SK-N-SH (cell line): ENCODE results near the gene PPP3CA. TPM values are rescaled to one million over a fixed set of nuclear protein-coding genes. Genes with fewer than 3 reads are reported as not detected.
A peak's percentile ranks its signal among the peaks of the same experiment; 100 is the strongest.

ENCODE experiments used
- CTCF ChIA-PET: fragments of 300-600, 350-600 bp; formaldehyde crosslinking; extraction: SDS; loops from one replicate; lab custom pipeline; 2021; lab: Yijun Ruan, JAX
- POLR2A ChIA-PET: fragments of 350-600 bp; sonication (Branson Sonifier 250); formaldehyde crosslinking; extraction: SDS; loops from one replicate; lab custom pipeline; 2020; ENCODE audit warnings: antibody characterized with exemption, inconsistent platforms; lab: Yijun Ruan, JAX
- DNase-seq: peaks from one replicate; pipeline ENCODE4 v3.0.0; 2012
- H2AFZ ChIP-seq: fragments of 200-600 bp; sonication (generic); 2 replicates; pipeline ENCODE4 v1.8.1; 2016; ENCODE audit warnings: antibody characterized with exemption, mild to moderate bottlenecking, low read depth
- H3F3A ChIP-seq: fragments of 200-600 bp; sonication (generic); replicated peaks from 2 replicates; pipeline ENCODE3; 2016; ENCODE audit warnings: antibody characterized with exemption, mild to moderate bottlenecking; ENCODE audit not compliant: insufficient read depth
- H3K27ac ChIP-seq, 2 experiments: fragments of 200-500 bp in 1 of 2; fragments of 200-600 bp in 1 of 2; sonication (Bioruptor generic) in 1 of 2; sonication (generic), shearing (Covaris generic) in 1 of 2; 2 replicates each; pipeline versions ENCODE4 v1.5.1 to v1.6.1; 2014 to 2016; ENCODE audit warnings: low read depth in 2 of 2, inconsistent platforms in 1 of 2, low read length in 1 of 2, mild to moderate bottlenecking in 1 of 2, mixed read lengths in 1 of 2
- H3K27me3 ChIP-seq: fragments of 200-600 bp; sonication (generic), shearing (Covaris generic); 2 replicates; pipeline ENCODE4 v1.6.1; 2016; ENCODE audit warnings: mixed run types; ENCODE audit not compliant: insufficient read depth
- H3K36me3 ChIP-seq, 2 experiments: fragments of 200-500 bp in 1 of 2; fragments of 200-600 bp in 1 of 2; sonication (Bioruptor generic) in 1 of 2; sonication (generic) in 1 of 2; replicated peaks in 1 of 2; 2 replicates each; pipeline versions ENCODE3 to v1.5.1; 2014 to 2016; ENCODE audit warnings: low read length in 1 of 2, mild to moderate bottlenecking in 1 of 2; ENCODE audit not compliant: insufficient read depth in 2 of 2, control insufficient read depth in 1 of 2
- H3K4me1 ChIP-seq, 2 experiments: fragments of 200-500 bp in 1 of 2; fragments of 200-600 bp in 1 of 2; sonication (Bioruptor generic) in 1 of 2; sonication (generic), shearing (Covaris generic) in 1 of 2; 2 replicates each; pipeline versions ENCODE4 v1.5.1 to v1.6.1; 2014 to 2016; ENCODE audit warnings: low read depth in 1 of 2, low read length in 1 of 2, mixed run types in 1 of 2; ENCODE audit not compliant: insufficient read depth in 2 of 2, control insufficient read depth in 1 of 2
- H3K4me2 ChIP-seq: fragments of 200-600 bp; sonication (generic), shearing (Covaris generic); 2 replicates; pipeline ENCODE4 v1.6.1; 2017; ENCODE audit warnings: mixed run types
- H3K4me3 ChIP-seq, 2 experiments: fragments of 200-500 bp in 1 of 2; fragments of 200-600 bp in 1 of 2; sonication (Bioruptor generic) in 1 of 2; sonication (generic), shearing (Covaris generic) in 1 of 2; 2 replicates each; pipeline versions ENCODE4 v1.5.1 to v1.8.1; 2014 to 2016; ENCODE audit warnings: low read depth in 2 of 2, inconsistent platforms in 1 of 2, low read length in 1 of 2, mild to moderate bottlenecking in 1 of 2, mixed read lengths in 1 of 2, moderate library complexity in 1 of 2
- H3K79me2 ChIP-seq: fragments of 200-600 bp; sonication (generic); 2 replicates; pipeline ENCODE4 v1.8.1; 2017; ENCODE audit warnings: mild to moderate bottlenecking; ENCODE audit not compliant: insufficient read depth
- H3K9ac ChIP-seq: fragments of 200-600 bp; sonication (generic); 2 replicates; pipeline ENCODE4 v1.6.1; 2017; ENCODE audit warnings: mixed run types
- H3K9me2 ChIP-seq: fragments of 200-600 bp; sonication (generic); 2 replicates; pipeline ENCODE4 v1.6.1; 2017; ENCODE audit warnings: mixed run types
- H3K9me3 ChIP-seq: fragments of 200-600 bp; sonication (generic); 2 replicates; pipeline ENCODE4 v1.6.1; 2017; ENCODE audit warnings: mixed run types, mild to moderate bottlenecking, moderate library complexity
- H4K20me1 ChIP-seq: fragments of 200-600 bp; sonication (generic); 2 replicates; pipeline ENCODE4 v1.6.1; 2017; ENCODE audit warnings: mild to moderate bottlenecking, mixed run types; ENCODE audit not compliant: insufficient read depth
- CHD2 ChIP-seq: fragments of 150-350 bp; IDR thresholded peaks from 2 replicates; pipeline ENCODE4 v1.6.1; 2018; ENCODE audit warnings: low read length; ENCODE audit not compliant: partially characterized antibody
- CTCF ChIP-seq: fragments of 200-600 bp; sonication (generic); IDR thresholded peaks from 2 replicates; pipeline ENCODE4 v1.6.1; 2017; ENCODE audit warnings: antibody characterized with exemption, mild to moderate bottlenecking, moderate library complexity
- EZH2phosphoT487 ChIP-seq: fragments of 200-600 bp; sonication (generic); IDR thresholded peaks from 2 replicates; pipeline ENCODE4 v1.6.1; 2017; ENCODE audit warnings: low read depth, mixed run types, mild to moderate bottlenecking, antibody characterized with exemption, moderate library complexity, borderline replicate concordance
- FOSL2 ChIP-seq: IDR thresholded peaks from 2 replicates; pipeline ENCODE4 v1.4.0; 2012; ENCODE audit warnings: low read depth, mild to moderate bottlenecking, moderate library complexity, borderline replicate concordance
- FOXM1 ChIP-seq: IDR thresholded peaks from 2 replicates; pipeline ENCODE4 v1.4.0; 2012; ENCODE audit warnings: low read depth, mild to moderate bottlenecking
- NRF1 ChIP-seq: IDR thresholded peaks from 2 replicates; pipeline ENCODE4 v1.6.1; 2012; ENCODE audit warnings: low read depth, mild to moderate bottlenecking, low read length
- POLR2AphosphoS5 ChIP-seq: IDR thresholded peaks from 2 replicates; pipeline ENCODE4 v1.6.1; 2012; ENCODE audit warnings: low read depth, low read length
- RAD21 ChIP-seq: IDR thresholded peaks from 2 replicates; pipeline ENCODE4 v1.6.1; 2012; ENCODE audit warnings: mild to moderate bottlenecking, low read length
- RCOR1 ChIP-seq: fragments of 150-350 bp; IDR thresholded peaks from 2 replicates; pipeline ENCODE4 v1.6.1; 2017; ENCODE audit warnings: antibody characterized with exemption, low read length
- RFX5 ChIP-seq: IDR thresholded peaks from 2 replicates; pipeline ENCODE4 v1.6.1; 2012; ENCODE audit warnings: mild to moderate bottlenecking, improper control_type of control experiment, low read length
- SMC3 ChIP-seq: IDR thresholded peaks from 2 replicates; pipeline ENCODE4 v1.6.1; 2012; ENCODE audit warnings: low read depth, low read length, improper control_type of control experiment
- TAF1 ChIP-seq: IDR thresholded peaks from 2 replicates; pipeline ENCODE4 v1.6.1; 2012; ENCODE audit warnings: low read depth, mild to moderate bottlenecking, low read length, moderate library complexity, borderline replicate concordance
- TEAD4 ChIP-seq: IDR thresholded peaks from 2 replicates; pipeline ENCODE4 v1.4.0; 2012; ENCODE audit warnings: mild to moderate bottlenecking, borderline replicate concordance; ENCODE audit not compliant: insufficient read depth
- USF1 ChIP-seq: IDR thresholded peaks from 2 replicates; pipeline ENCODE4 v1.4.0; 2012; ENCODE audit warnings: low read depth, borderline replicate concordance
- ZBTB33 ChIP-seq: IDR thresholded peaks from 2 replicates; pipeline ENCODE4 v1.4.0; 2012; ENCODE audit warnings: low read depth, borderline replicate concordance
- WGBS: methylation state at CpG from one replicate; pipeline ENCODE4 v1.1.6; 2017; ENCODE audit warnings: low lambda C conversion rate; 5-methylcytosine and 5-hydroxymethylcytosine counted together
- polyA plus RNA-seq, 3 experiments: library from polyadenylated mRNA; depleted of rRNA; stranded (reverse); fragments of >200 nt; gene quantifications; 2 replicates each; pipeline ENCODE4 v1.2.3, GENCODE V29; 2012
- TF ChIP-seq, protein P1 (sequence below): IDR thresholded peaks from 2 replicates; pipeline ENCODE4 v1.4.0; 2012; ENCODE audit warnings: low read depth
- TF ChIP-seq, protein P2 (sequence below): fragments of 150-350 bp; IDR thresholded peaks from 2 replicates; pipeline ENCODE4 v1.6.1; 2016; ENCODE audit warnings: mild to moderate bottlenecking, low read depth, low read length

PPP3CA gene
- polyA plus RNA-seq, 1 of the 3 experiments (the other 2 are of a cell fraction): 10.7 TPM

DNA sequence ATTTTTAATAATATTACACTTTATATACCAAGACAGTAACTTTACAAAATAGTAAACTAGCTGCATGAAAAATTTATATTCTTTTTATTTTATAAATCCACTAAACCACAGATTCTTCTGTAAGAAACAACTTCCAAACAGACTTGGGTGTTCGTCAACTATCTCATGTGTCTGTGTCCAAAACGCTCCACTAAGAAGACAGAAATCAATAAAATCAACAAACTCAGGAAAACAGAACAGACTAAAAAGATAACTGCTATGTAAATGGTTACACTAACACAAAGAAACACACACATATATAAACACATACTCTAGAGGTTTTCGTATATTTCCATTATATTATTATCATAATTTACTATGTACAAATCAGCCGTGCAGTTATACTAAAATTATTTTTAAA lies 158.4 kb downstream of the PPP3CA start:
- H3K9me2 ChIP-seq: no peaks in the 10 kb centered on the region
- WGBS: 93% methylated on average over 4 of the region's 4 CpGs
- CTCF ChIA-PET: interaction anchor here (0.8 kb wide), 1 partner anchor 19 kb away, joined by 4 read pairs; no protein-coding TSS in a partner anchor
- no peak overlapping the region for H3K27ac ChIP-seq
- H3K36me3 ChIP-seq: peaks cover 2 to 19% of the 10 kb centered on the region in 2 experiments
- H2AFZ ChIP-seq: no peak overlapping the region
- H3K4me2 ChIP-seq: no peak overlapping the region
- H3K4me1 ChIP-seq: peaks cover 14 to 15% of the 10 kb centered on the region in 2 experiments; a peak in 3 of 4 replicates
- H3K9ac ChIP-seq: no peak overlapping the region
- peaks cover 22% of the 10 kb centered on the region for H3K79me2 ChIP-seq
- TF ChIP-seq RCOR1 (no peak), NRF1 (no peak), TAF1 (no peak), TEAD4 (no peak), USF1 (no peak), FOSL2 (no peak), EZH2phosphoT487 (no peak), FOXM1 (no peak), SMC3 (no peak), RFX5 (no peak), POLR2AphosphoS5 (no peak), ZBTB33 (no peak)
- TF ChIP-seq, protein P1, sequence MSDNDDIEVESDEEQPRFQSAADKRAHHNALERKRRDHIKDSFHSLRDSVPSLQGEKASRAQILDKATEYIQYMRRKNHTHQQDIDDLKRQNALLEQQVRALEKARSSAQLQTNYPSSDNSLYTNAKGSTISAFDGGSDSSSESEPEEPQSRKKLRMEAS: no peak
- H3K9me3 ChIP-seq: no peaks in the 10 kb centered on the region
- H3F3A ChIP-seq: peaks cover 3% of the 10 kb centered on the region
- H4K20me1 ChIP-seq: no peaks in the 10 kb centered on the region
- no peak overlapping the region for H3K4me3 ChIP-seq
- H3K27me3 ChIP-seq: no peaks in the 10 kb centered on the region
- no peak for DNase-seq
- POLR2A ChIA-PET: no interaction called here

DNA sequence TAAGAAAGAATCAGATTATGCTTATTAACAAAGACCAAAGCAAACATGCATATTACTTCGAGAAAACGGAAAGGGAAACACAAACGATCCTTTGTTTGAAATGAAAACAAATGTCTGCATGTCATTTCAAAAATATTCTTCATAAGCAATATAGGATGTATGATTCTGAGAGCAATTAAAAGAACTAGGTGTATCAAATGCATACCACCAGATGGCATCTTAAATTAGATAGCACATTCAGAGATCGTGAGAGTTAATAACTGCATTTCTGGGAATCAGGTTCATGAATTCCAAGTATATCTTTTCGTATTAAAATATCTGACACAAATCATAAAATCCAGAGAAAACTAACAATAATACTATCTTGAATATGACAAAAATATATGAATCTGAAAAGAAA lies 159.5 kb downstream of the PPP3CA start:
- Histone ChIP-seq H3K4me1 (peaks cover 14 to 15% of the 10 kb centered on the region in 2 experiments; a peak in 3 of 4 replicates), H3K79me2 (peaks cover 22% of the 10 kb centered on the region), H3K4me2 (no peak overlapping the region), H3K27ac (no peak overlapping the region), H2AFZ (no peak overlapping the region), H3K9ac (no peak overlapping the region), H4K20me1 (no peaks in the 10 kb centered on the region), H3K4me3 (no peak overlapping the region), H3K36me3 (peaks cover 0 to 9% of the 10 kb centered on the region in 2 experiments), H3K9me2 (no peaks in the 10 kb centered on the region), H3K27me3 (no peaks in the 10 kb centered on the region), H3F3A (peaks cover 3% of the 10 kb centered on the region), H3K9me3 (no peaks in the 10 kb centered on the region)
- ChIA-PET CTCF (interaction anchor here (0.5 to 0.6 kb wide), 2 partner anchors 14 to 883 kb away, joined by 3 read pairs; no protein-coding TSS in a partner anchor), POLR2A (no interaction called here)
- TF ChIP-seq CTCF (peak; percentile 42; the same call in 1 of the 2 replicates), SMC3 (no peak), RAD21 (peak; percentile 26; the same call in 1 of the 2 replicates), CHD2 (no peak)
- TF ChIP-seq, protein P2, sequence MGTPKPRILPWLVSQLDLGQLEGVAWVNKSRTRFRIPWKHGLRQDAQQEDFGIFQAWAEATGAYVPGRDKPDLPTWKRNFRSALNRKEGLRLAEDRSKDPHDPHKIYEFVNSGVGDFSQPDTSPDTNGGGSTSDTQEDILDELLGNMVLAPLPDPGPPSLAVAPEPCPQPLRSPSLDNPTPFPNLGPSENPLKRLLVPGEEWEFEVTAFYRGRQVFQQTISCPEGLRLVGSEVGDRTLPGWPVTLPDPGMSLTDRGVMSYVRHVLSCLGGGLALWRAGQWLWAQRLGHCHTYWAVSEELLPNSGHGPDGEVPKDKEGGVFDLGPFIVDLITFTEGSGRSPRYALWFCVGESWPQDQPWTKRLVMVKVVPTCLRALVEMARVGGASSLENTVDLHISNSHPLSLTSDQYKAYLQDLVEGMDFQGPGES: no peak
- 66% methylated on average over 5 of the region's 5 CpGs for WGBS
- DNase-seq: no peak
